Measurements from ENCODE around the gene IFITM5. TPM values are rescaled to one million over a fixed set of nuclear protein-coding genes. Genes with fewer than 3 reads are reported as not detected.

Gene IFITM5
- total RNA-seq, 1 donor from 2014 or later: not detected

- Histone ChIP-seq H3K4me3 (no peak overlapping the region), H3K9me3 (no peaks in the 10 kb centered on the region), H3K4me1 (no peaks in the 10 kb centered on the region), H3K27me3 (no peaks in the 10 kb centered on the region), H3K27ac (no peak overlapping the region), H3K36me3 (peaks cover 0 to 47% of the 10 kb centered on the region in 2 donors)
- TF ChIP-seq CTCF (IDR thresholded peaks at IDR 0.05) (no peak), POLR2AphosphoS5 (IDR thresholded peaks at IDR 0.05; ENCODE audit: insufficient read depth in 1 of 2, low read depth in 1 of 2) (no peak), POLR2A (IDR thresholded peaks at IDR 0.05) (no peak)
- intact Hi-C loops (cut with DNase I): loop anchor here (10.0 kb wide), 1 partner anchor 191 kb away; the partner anchor contains the start of gene ANO9
- peak in 1 of 2 donors; percentile 95 for DNase-seq (ENCODE audit: extremely low spot score in 2 of 2)
Observed at GRCh38 chr11:253160-253885, 46.0 kb downstream of the IFITM5 start.

- TF ChIP-seq POLR2AphosphoS5 (IDR thresholded peaks at IDR 0.05; ENCODE audit: insufficient read depth in 1 of 2, low read depth in 1 of 2) (no peak), CTCF (IDR thresholded peaks at IDR 0.05) (no peak), POLR2A (IDR thresholded peaks at IDR 0.05) (no peak)
- Histone ChIP-seq H3K9me3 (no peaks in the 10 kb centered on the region), H3K27ac (no peak overlapping the region), H3K36me3 (peaks cover 0 to 54% of the 10 kb centered on the region in 2 donors), H3K4me1 (no peaks in the 10 kb centered on the region), H3K27me3 (no peaks in the 10 kb centered on the region), H3K4me3 (no peak overlapping the region)
- DNase-seq (ENCODE audit: extremely low spot score in 2 of 2): peak in 1 of 2 donors; percentile 67
- intact Hi-C loops (cut with DNase I): loop anchor here (10.0 kb wide), 1 partner anchor 192 kb away; the partner anchor contains the start of gene ANO9
Observed at GRCh38 chr11:252666-253065, 46.7 kb downstream of the IFITM5 start.

- no peak for TF ChIP-seq POLR2AphosphoS5 (IDR thresholded peaks at IDR 0.05; ENCODE audit: insufficient read depth in 1 of 2, low read depth in 1 of 2)
- no peak for TF ChIP-seq POLR2A (IDR thresholded peaks at IDR 0.05)
- TF ChIP-seq CTCF (IDR thresholded peaks at IDR 0.05): no peak
- peaks cover 0 to 65% of the 10 kb centered on the region in 2 donors for H3K36me3 ChIP-seq
- intact Hi-C loops (cut with DNase I): loop anchor here (10.0 kb wide), 1 partner anchor 193 kb away; the partner anchor contains the start of gene ANO9
Observed at GRCh38 chr11:251550-251949, 47.8 kb downstream of the IFITM5 start.

GRCh38 chr11:250740-251299 lies 48.5 kb downstream of the IFITM5 start:
- no peak overlapping the region for H3K4me3 ChIP-seq
- H3K9me3 ChIP-seq: no peaks in the 10 kb centered on the region
- DNase-seq (ENCODE audit: extremely low spot score in 2 of 2): peak in 1 of 2 donors; percentile 60
- no peaks in the 10 kb centered on the region for H3K27me3 ChIP-seq
- H3K36me3 ChIP-seq: peaks cover 0 to 72% of the 10 kb centered on the region in 2 donors
- H3K27ac ChIP-seq: no peak overlapping the region
- intact Hi-C loops (cut with DNase I): loop anchor here (10.0 kb wide), 1 partner anchor 194 kb away; the partner anchor contains the start of gene ANO9
- no peaks in the 10 kb centered on the region for H3K4me1 ChIP-seq
- TF ChIP-seq CTCF (IDR thresholded peaks at IDR 0.05): peak in 2 of 3 experiments; percentile 46 to 53
- TF ChIP-seq POLR2A (IDR thresholded peaks at IDR 0.05): no peak
- TF ChIP-seq POLR2AphosphoS5 (IDR thresholded peaks at IDR 0.05; ENCODE audit: insufficient read depth in 1 of 2, low read depth in 1 of 2): no peak

More at GRCh38 chr11:251550-251949, 47.8 kb downstream of the IFITM5 start:
- Histone ChIP-seq H3K4me1 (no peaks in the 10 kb centered on the region), H3K27me3 (no peaks in the 10 kb centered on the region), H3K9me3 (no peaks in the 10 kb centered on the region), H3K4me3 (no peak overlapping the region), H3K27ac (no peak overlapping the region)
- no peak for DNase-seq (ENCODE audit: extremely low spot score in 2 of 2)
